DND-41 (cell line): Measurements from ENCODE around the gene ATXN7L2.

Experiments
- EZH2 ChIP-seq: IDR thresholded peaks from 3 replicates; pipeline ENCODE4 v1.6.1; 2012; ENCODE audit warnings: borderline replicate concordance, low read depth, mild to moderate bottlenecking, moderate library complexity, low read length, inconsistent platforms; ENCODE audit not compliant: severe bottlenecking
- TF ChIP-seq, protein P1 (sequence below): IDR thresholded peaks from 2 replicates; pipeline ENCODE4 v1.5.1; 2012; ENCODE audit warnings: borderline replicate concordance, low read length, moderate library complexity, mild to moderate bottlenecking; ENCODE audit not compliant: poor library complexity, severe bottlenecking; ENCODE audit errors: extremely low read depth

DNA sequence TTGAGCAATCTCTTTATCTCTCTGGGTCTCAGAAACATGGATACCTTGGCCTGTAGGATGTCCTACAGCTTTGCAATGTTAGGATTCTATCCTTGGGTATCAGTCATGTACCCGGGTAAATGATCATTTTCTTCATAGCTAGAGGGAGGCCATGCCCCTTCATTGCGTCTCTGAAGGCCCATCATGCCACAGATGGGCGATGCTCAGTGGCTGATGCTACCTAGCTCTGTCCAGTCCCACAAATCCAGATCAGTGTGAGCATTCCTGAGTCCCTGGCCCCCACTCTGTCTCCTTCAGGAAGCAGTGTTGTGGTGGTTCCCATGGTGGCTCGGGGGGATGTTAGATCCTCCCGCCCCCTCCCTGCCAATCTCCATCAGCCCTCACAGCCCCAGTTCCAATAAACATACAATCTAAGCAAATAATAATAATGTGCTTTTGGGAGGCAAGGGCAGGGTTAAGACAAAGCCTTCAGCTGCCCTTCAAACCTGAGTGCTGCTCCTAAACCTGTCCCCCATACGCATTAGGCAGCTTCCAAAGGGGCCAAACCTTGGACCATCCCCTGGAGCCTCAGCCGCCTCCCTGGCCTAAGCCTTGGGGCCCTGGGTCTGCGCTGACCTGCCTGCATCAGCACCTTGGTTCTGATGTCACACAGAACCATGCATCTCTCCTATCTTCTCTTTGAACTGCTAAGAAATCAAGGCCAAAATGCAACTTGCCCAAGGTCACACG, 55.3 kb downstream of the ATXN7L2 start:
- TF ChIP-seq, protein P1, sequence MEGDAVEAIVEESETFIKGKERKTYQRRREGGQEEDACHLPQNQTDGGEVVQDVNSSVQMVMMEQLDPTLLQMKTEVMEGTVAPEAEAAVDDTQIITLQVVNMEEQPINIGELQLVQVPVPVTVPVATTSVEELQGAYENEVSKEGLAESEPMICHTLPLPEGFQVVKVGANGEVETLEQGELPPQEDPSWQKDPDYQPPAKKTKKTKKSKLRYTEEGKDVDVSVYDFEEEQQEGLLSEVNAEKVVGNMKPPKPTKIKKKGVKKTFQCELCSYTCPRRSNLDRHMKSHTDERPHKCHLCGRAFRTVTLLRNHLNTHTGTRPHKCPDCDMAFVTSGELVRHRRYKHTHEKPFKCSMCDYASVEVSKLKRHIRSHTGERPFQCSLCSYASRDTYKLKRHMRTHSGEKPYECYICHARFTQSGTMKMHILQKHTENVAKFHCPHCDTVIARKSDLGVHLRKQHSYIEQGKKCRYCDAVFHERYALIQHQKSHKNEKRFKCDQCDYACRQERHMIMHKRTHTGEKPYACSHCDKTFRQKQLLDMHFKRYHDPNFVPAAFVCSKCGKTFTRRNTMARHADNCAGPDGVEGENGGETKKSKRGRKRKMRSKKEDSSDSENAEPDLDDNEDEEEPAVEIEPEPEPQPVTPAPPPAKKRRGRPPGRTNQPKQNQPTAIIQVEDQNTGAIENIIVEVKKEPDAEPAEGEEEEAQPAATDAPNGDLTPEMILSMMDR = no peak
- no peak for TF ChIP-seq EZH2
